SK-N-DZ (cell line): ENCODE measurements around the gene CRYGC. TPM values are rescaled to one million over a fixed set of nuclear protein-coding genes. Genes with fewer than 3 reads are reported as not detected.

Experiments
- DNase-seq: peaks from one replicate; pipeline ENCODE4 v3.0.0-alpha.2; 2015; ENCODE audit warnings: low spot score
- polyA plus RNA-seq, 2 experiments: library from polyadenylated mRNA; depleted of rRNA; stranded (reverse); fragments of >200 nt; gene quantifications; 2 replicates each; pipeline ENCODE4 v1.2.3, GENCODE V29; 2014

The CRYGC gene, protein sequence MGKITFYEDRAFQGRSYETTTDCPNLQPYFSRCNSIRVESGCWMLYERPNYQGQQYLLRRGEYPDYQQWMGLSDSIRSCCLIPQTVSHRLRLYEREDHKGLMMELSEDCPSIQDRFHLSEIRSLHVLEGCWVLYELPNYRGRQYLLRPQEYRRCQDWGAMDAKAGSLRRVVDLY
- polyA plus RNA-seq (2014; cell fraction: cytosol; rRNA removed): 6.7 and 17.3 TPM in 2 replicates
- polyA plus RNA-seq (2014; cell fraction: nucleus; rRNA removed): 14.1 and 15.1 TPM in 2 replicates

DNA sequence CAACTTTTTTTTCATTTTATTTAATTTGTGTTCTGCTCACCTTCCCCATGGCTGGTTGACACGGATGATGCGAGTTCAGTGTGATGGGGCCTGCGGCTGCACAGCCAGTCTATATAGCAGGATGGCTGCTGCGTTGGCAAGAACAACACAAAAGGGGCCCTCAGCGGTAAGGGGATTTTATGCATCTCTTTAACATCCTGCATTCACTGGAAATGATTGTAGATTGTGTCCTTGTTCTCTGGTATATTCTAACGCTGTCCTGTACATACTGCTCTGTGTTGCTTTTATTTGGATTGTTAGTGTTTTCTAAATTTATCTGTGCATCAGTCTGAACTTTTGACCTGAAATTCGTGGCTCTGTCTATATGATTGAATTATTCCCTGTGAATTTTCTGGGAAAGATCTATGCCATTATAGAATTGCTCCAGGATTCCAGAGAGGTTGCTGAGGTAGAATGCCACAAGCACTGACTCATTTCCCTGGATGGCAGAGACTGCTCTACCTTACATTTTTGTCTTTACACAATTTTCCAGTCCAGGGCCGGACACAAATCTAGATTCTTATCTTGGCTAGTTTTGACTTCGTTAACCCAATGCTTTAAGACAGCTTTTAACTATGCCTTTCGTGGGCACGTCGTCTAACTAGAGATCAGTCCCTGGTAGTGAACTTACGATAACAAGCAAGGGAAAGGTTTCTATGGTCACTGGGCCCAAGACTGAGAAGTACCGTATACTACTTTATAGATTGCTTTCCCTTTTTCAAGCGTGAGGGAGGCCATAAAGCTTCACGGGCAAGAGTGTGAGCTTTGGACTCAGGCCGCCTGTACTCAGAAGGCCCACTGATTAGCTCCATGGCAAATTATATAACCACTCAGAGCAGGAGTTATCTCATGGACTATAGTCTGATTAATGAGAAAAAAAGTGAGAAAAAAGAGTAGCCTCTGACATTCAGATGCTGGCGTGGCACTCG lies at the start of gene CRYGC:
Gene CRYGC, minus strand, starts transcription at position 85 of the 968 bp plus-strand sequence. Its CDS starts 36 bp downstream, at position 49.
- peak; percentile 64 for DNase-seq

DNA sequence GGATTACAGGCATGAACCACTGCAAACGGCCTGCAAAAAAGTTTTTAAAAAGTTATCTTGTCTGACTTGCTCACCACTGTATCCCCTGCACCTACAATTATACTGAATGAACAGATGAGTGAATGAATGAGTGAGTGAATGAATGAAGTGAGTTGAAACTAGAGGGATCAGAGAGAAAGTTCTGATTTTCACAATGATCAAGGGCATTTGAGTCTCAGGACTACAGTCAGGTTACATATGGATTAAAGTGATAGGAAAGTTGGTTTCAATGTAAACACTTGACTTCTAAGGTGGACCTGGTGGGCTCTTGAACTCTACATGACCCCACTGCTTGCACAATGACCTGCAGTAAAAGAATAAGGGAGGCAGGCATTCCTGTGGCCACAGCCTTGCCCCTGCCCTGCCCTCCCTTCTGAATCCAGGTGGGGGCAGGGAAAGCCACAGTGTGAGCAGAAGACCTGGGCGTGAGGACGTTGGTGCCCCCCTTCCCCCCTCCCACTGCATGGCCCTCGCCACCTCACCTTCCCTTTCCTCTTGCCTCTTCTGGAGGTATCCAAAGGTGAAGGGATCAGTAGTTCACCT lies 49.5 kb upstream of the CRYGC start:
- no peak for DNase-seq

DNA sequence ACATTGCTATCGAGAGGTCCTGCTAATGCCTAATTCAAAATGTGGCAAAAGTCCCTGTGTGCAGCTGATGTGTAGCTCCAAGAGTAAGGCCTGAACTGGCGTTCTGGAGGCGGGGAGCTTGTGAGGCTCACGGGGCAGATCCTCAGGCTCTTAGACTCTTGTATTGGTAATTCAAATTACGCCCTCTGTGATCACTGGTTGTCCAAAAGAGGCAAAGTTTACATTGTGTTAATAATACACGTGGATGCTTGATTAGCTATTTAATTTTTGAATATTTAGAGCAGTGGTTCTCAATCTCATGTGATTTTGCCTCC lies 46.2 kb upstream of the CRYGC start:
- DNase-seq: peak; percentile 12

DNA sequence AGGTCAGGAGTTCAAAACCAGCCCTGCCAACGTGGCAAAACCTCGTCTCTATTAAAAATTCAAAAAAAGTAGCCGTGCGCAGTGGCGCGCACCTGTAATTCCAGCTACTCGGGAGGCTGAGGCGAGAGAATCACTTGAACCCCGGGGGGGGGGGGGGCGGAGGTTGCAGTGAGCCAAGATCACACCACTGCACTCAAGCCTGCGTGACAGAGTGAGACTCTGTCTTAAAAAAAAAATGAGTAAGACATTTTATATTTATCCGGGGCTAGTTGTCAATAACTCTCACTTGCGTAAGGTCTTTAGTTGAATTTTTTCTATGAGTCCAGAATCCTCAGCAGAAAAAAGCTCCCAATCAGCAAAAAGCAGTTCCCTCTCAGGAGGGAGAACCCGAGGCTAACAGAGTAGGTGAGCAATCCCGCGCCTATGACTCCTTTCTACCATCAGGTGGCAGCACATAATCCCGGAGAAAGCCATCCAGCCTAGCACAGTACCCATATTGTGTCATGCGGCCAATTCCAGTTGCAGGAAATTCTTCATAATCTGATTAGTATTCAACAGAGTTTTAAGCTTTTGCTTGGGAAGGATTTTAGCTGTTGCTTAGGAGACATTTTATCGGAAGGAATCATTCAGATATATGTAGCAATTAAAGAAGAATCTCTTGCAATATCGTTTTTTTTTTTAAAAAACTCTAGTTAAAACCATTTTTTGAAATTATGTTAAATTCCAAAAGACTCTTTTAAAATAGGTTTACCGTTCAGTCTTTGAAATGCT lies 45.6 kb upstream of the CRYGC start:
- DNase-seq: peak; percentile 81

DNA sequence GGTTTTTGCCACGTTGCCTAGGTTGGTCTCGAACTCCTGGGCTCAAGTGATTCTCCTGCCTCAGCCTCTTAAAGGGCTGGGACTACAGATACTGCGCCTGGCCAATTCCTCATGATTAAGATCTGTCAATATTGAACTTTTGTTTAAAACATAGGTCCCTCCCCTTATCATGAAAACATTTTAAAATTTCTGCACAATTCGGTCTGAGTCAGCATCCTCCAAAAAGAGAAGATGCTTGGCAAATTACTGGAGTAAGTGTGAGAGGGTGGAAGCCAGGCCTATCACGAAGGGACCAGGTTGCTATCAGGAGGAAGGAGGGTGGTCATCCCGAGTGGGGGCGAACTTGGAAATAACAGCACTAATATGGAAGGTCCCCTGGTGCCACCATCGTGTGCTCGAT lies 44.5 kb upstream of the CRYGC start:
- no peak for DNase-seq

DNA sequence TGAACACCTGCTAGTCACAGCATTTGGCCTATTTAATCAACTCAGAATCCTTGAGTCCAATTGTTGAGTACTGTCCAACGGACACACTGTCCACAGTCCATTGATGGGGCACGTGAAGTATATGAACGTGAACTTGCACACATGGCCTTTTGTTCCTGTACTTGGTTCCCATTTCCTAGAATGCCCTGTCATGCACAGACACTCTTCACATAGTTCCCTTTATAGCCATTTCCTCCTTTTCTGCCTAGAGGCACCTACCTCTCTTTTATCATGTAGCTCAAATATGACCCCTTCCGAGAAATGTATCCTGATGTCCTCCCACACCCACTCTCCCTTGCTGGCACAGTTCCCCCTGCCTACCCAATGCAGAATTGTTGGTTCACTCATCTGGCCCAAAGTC lies 42.5 kb upstream of the CRYGC start:
- DNase-seq: no peak

DNA sequence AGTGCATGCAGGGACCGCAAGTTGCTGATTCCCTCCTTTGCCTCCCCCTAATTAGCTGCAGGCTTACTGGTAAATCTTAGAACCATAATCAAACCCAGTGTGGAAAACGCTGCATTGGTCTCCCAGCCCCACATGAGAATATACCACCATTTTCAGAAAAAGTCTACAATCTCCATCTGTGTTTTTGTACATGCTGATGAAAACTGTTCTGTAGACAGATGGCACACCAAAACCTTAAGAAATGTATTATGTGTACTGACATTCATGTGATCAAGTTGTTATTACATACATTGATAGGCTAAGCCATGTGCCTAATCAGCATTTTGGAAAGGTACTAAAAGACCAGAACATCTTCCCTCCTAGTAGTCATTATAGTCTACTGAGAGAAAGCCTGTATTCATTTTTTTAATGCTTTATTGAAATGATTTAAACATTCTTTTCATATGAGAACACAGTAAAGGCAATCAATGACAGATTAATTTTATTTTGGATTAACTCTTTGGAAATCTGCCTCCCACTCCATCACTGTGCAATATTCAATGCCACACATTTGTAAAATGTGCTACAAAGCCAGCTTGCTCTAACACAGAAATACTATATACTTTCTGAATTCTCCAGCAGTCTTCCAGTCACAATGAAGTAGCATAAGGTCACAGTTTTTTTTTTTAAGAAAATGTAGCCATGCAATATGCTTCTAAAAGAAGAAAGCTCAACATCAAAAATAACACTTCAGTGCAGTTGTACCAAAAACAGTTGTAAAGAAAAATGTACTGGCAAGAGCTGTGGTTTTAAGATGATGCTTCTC lies 35.5 kb upstream of the CRYGC start:
- DNase-seq: no peak

DNA sequence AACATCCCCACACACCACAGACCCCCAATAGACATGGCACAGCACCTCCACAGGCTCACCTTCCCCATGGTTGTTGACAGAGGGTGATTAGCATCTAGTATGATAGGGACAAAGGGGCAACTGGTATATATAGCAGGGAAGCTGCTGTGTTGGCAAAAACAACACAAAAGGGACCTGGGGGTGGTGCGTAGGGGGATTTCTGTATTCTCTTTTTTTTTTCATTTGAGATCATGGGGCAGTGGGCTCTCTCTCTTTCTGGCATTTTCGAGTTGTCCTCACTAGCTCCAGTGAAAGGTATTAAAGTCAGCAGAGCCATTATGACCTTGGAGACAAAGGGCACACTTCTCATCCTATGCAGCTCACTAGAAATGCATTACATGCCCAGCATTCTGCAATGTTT lies 33.9 kb upstream of the CRYGC start, which contains the start of gene CRYGA:
Gene CRYGA, minus strand, starts transcription at position 101 of the 400 bp plus-strand sequence. Its CDS starts 33 bp downstream, at position 68.
- no peak for DNase-seq

DNA sequence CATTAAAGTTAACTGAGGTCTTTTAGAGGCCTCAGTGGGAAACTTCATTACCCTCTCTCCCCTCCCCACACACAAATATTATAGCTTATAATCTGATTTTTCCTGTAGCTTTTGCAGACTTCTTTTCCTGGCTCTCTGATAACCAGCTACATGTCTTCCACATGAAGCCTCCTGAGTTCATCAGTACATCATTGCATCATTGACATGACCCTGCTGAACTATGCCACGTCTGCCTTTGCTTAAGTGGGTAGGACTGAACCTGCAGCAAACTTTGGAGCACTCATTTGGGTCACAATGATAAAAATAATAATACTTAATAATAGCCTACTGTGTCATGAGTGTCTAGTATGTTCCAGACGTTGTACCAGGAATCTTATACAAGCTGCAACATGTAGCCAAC lies 26.8 kb upstream of the CRYGC start:
- DNase-seq: no peak

DNA sequence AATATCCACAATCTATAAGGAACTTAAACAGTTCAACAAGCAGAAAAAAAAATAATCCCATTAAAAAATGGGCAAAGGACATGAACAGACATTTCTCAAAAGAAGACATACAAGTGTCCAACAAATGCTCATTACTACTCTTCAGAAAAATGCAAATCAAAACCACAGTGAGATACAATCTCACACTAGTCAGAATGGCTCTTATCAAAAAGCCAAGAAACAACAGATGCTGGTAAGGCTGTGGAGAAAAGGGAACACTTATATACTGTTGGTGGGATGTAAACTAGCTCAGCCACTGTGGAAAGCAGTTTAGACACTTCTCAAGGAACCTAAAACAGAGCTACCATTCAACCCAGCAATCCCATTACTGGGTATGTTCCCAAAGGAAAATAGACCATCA lies 23.5 kb upstream of the CRYGC start:
- no peak for DNase-seq

DNA sequence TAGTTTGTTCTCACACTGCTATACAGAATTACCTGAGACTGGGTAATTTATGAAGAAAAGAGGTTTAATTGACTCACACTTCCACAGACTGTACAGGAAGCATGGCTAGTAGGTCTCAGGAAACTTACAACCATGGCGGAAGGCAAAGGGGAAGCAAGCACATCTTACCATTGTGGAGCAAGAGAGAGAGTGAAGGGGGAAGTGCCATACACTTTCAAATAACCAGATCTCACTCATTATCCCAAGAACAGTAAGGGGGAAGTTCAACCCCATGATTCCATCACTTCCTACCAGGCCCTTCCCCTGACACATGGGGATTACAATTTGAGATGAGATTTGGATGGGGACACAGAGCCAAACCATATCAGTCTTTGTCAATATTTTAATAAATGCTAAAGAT lies 21.3 kb upstream of the CRYGC start:
- DNase-seq: no peak

DNA sequence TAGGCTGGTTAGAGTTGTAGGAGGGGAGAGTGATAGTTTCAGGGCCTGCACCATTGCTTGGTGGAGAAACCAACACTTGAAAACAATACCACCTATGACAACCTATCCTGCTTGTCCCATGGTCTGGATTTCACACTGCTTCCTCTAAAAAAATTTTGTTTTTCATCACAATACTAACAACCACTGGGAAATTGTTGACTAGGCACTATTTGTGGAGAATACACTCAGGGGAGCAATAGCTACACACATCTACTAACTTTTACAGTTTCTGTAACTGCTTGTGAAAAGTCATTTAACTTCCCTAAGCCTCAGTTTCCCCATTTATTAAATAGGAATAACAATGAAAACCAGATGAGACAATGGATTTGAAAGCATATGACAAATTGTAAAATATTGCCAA lies 20.5 kb upstream of the CRYGC start:
- no peak for DNase-seq

DNA sequence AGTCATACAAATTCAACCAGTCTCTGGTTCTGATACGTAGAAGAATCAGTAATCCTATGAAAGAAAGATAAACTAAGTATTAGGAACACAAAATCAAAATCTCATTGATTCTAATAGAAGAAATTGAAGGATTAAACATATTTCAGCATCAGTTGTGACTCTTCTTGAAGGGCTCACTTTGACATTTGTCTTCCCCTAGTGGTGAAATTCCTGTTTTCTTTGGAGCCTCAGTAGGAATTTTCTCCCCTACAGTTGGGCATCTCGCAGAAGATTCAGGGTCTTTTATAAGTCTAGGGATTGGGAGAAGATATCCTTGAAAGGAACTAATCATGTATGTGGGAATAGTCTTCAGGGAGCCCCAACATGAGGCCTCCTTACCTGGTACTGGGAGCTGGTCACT lies 19.2 kb upstream of the CRYGC start:
- no peak for DNase-seq

DNA sequence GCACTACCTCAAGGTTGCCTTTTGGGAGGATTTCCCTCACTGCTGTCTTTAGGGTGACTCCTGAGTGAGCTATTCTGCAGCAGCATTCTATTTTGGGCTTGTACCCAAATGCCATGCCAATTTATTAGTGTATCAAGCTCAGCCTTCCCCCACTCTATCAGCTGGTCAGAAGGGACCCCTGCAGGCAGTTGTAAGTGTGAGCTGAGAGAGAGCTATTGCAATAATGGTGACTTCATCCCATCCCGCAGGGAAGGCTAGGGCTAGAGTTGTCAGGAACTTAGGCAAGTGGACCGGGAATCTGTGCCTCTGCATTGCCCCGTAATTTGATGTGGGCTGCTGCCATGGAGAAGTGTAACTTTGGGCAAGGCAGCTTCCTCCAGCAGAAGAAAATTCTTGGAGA lies 18.1 kb upstream of the CRYGC start:
- no peak for DNase-seq

DNA sequence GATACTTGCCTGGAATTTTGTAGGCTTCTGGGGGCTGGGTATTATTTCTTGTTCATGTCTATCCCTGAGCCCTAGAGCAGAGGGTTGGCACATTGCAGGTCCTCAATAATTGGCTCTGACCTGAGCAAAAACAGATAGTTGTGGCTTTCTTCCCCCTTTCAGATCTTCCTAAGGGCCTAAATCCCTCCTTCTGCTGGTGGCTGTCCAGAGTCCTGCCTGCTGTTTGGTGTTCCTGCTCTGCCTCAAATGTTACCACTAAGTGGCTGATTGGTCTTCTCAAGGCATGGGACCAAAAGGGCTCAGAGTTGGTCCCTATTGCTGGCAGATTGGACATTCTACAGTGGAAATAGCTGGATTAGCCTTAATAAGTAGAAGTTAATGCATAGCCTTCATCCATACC lies 17.4 kb upstream of the CRYGC start:
- DNase-seq: no peak

DNA sequence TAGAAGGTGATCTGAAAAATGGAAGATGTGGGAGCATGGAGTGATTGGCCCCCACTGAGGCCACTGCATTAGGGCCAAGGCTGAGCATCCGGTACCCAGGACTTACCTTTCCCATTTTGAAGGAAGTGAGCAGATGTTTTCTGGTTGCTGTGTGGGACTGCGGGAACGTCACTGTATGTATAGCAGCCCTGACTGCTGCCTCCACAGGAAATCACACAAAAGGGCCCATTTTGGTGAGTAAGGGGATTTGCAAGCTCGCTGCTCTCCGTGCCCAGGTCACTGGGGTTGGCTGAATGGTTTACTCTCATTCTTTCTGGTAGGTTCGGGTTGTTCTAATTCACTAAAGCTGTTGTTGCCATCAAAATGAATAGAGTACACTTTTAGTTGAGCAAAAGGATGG lies 16.4 kb upstream of the CRYGC start, which contains the start of gene CRYGB:
Gene CRYGB, minus strand, starts transcription at position 153 of the 400 bp plus-strand sequence. Its CDS starts 38 bp downstream, at position 115.
- DNase-seq: no peak

DNA sequence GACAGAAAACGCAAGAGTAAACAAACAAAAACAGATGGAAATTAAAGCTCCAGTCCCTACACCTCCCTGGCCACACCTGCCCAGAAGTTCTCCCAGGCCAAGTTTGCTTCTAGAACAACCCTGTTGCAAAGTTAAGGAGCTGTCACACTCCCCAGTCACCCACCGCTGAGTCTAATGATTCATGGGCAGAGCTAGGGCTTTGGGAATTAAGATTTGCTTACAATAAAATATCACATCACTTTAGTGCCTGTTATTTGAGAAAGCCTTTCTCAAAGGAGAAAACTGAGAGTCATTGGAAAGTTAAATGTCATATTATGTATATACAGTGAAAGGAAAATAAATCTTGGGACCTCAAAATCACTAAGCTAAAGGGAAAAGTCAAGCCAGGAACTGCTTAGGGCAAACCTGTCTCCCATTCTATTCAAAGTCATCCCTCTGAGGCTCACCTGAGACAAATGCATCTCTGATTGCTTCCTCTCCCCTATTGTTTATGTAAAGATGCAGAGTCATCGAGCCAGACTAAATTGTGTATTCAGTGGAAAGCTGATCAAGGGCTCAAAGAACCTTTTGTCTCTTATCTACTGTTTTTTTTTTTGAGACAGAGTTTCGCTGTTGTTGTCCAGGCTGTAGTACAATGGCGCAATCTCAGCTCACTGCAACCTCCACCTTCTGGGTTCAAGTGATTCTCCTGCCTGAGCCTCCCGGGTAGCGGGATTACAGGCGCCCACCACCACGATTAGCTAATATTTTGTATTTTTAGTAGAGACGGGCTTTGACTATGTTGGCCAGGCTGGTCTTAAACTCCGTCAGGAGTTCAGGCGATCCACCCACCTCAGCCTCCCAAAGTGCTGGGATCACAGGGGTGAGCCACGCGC lies 13.5 kb upstream of the CRYGC start:
- DNase-seq: no peak

DNA sequence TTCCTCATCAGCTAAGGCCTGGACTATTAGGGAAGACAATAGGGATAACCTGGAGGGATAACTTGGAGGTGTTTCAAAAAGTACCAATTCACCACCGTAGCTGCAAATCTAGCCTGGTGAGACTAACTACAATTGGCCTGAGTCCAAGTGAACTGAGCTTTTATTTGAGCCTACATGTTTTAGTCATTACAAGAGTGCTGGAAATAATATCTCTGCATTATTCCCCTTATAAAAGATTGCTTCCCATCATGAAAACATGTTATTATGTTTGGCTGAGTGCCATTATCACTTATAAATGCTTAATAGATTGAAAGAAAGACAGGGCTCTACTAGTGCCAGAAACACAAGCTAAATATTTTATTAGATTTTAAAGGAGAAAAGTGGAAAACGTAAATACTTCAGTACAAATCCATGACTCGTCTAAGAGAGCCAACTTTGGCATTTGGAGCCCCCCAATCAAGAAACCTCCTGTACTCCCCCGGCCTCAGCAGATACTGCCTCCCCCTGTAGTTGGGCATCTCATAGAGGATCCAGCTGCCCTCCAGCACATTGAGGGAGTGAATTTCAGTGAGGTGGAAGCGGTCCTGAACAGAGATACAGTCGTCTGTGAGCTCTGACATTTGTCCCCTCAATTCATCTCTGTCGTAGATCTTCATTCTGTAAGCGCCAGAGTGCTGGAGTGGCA lies 12.8 kb upstream of the CRYGC start:
- no peak for DNase-seq

DNA sequence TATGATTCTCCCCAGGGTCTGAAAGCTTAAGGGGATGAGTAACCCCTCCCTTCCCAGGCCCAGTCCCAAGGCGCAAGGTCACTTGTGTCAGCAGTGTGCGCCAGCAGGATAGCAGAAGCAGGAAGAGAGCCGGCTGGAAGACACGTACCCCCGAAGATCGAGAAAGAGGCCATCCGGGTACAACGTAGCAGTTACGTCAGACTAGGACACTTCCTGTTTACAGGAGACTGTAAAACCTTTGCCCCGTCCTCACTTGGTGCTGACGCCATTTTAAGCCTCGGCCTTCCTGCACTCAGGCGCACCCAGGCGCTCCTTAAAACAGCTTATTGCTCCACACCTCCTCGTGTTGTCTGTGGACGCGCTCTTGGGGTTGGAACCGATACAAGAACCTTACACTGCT lies 9.8 kb upstream of the CRYGC start:
- DNase-seq: no peak
